Activated CD4-positive, alpha-beta memory T cell treated with anti-CD3 and anti-CD28 coated beads for 36 hours (primary cell): ENCODE measurements around the gene ZNF786. TPM values are rescaled to one million over a fixed set of nuclear protein-coding genes. Genes with fewer than 3 reads are reported as not detected.

ENCODE experiments used
- CTCF ChIA-PET: fragments of 350-600 bp; sonication (Branson Sonifier 250); formaldehyde crosslinking; loops from one replicate; lab custom pipeline; 2021; ENCODE audit warnings: antibody characterized with exemption, inconsistent platforms; lab: Charles Lee
- POLR2A ChIA-PET: fragments of 350-600 bp; sonication (Branson Sonifier 250); formaldehyde crosslinking; loops from one replicate; lab custom pipeline; 2021; ENCODE audit warnings: antibody characterized with exemption; lab: Charles Lee
- DNase-seq: peaks from one replicate; pipeline ENCODE4 v3.0.0-alpha.2; 2020
- H3K27ac Mint-ChIP-seq: one replicate; pipeline ENCODE4 v1.8.0; 2021; ENCODE audit warnings: mixed read lengths
- H3K27me3 Mint-ChIP-seq: one replicate; pipeline ENCODE4 v1.8.0; 2021; ENCODE audit warnings: mixed read lengths
- H3K36me3 Mint-ChIP-seq: one replicate; pipeline ENCODE4 v1.8.0; 2021; ENCODE audit warnings: mixed read lengths
- H3K4me1 Mint-ChIP-seq: one replicate; pipeline ENCODE4 v1.8.0; 2021; ENCODE audit warnings: low read depth, mixed read lengths
- H3K4me3 Mint-ChIP-seq: one replicate; pipeline ENCODE4 v1.8.0; 2021; ENCODE audit warnings: mild to moderate bottlenecking, mixed read lengths
- H3K9me3 Mint-ChIP-seq: one replicate; pipeline ENCODE4 v1.8.0; 2021; ENCODE audit warnings: mixed read lengths
- intact Hi-C: fragments of 100-400 bp; cut with micrococcal nuclease; formaldehyde crosslinking; loops from one replicate; pipeline ENCODE4 v1.15.1; 2023
- total RNA-seq, 2 experiments: library from RNA; stranded (reverse); gene quantifications; one replicate each; pipeline ENCODE4 v1.2.3, GENCODE V29; 2021

The ZNF786 gene
- total RNA-seq, 2 experiments from 2014 or later = 4.5 to 6.1 TPM

DNA sequence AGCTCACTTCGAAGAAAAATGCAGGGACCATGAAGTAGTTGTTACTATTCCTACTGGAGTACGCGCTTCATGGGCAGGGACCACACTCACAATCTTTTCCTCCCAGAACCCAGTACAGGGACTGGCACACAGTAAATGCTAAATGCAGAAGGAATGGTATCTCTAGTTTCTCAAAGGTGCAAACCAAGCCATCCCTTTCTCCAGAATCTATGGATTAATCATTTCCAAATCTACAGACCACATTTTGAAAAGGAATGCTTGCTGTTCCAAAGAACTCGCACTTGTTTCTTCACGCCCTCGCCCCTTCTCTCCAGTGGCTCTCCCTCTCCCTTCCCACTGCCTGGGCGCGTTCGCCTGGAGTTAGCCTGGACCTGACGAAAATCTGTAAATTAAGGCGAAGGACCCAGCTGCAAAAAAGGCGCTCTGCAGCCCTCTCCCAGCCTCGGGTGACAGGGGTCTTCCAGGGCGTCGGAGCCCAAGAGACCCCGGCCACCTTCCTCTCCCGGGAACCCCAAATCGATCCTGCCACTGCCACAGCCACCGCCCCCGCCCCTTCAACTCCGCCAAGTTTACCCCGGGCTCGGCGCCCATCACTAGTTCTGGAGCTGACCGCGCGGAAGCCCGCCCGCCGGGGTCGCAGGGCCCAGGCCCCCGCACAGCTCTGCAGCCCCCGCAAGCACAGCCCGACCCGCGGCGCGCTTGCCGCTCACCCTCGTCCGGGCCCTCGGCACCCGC, 62.7 kb downstream of the ZNF786 start:
- no peaks in the 10 kb centered on the region for H3K27me3 Mint-ChIP-seq
- ChIA-PET CTCF (interaction anchor here (0.5 to 6.5 kb wide), 5 partner anchors 23 to 119 kb away, joined by 3 to 51 read pairs (median 8); partner anchors contain the start of genes ZNF398 and ZNF425), POLR2A (interaction anchor here (0.6 to 3.3 kb wide), 4 partner anchors 37 to 143 kb away, joined by 4 to 19 read pairs (median 6); partner anchors contain the start of gene ZNF425)
- H3K36me3 Mint-ChIP-seq = peaks cover 18% of the 10 kb centered on the region
- DNase-seq = no peak
- peak overlapping the region; percentile 88 for H3K27ac Mint-ChIP-seq
- peaks cover 34% of the 10 kb centered on the region for H3K4me1 Mint-ChIP-seq
- no peaks in the 10 kb centered on the region for H3K9me3 Mint-ChIP-seq
- intact Hi-C loops = loop anchor here (1.0 to 10.0 kb wide), 13 partner anchors 22 to 577 kb away; partner anchors contain the start of genes EZH2, ZNF398, ZNF425 and ZNF786
- H3K4me3 Mint-ChIP-seq = peak overlapping the region; percentile 96

- H3K4me3 Mint-ChIP-seq = peak overlapping the region; percentile 96
- peaks cover 18% of the 10 kb centered on the region for H3K36me3 Mint-ChIP-seq
- H3K9me3 Mint-ChIP-seq = no peaks in the 10 kb centered on the region
- peaks cover 38% of the 10 kb centered on the region for H3K4me1 Mint-ChIP-seq
- DNase-seq = peak; percentile 20
- peak overlapping the region; percentile 88 for H3K27ac Mint-ChIP-seq
- intact Hi-C loops = loop anchor here (10.0 kb wide), 1 partner anchor 578 kb away; no protein-coding TSS in a partner anchor
- CTCF ChIA-PET = interaction anchor here (1.2 to 6.5 kb wide), 5 partner anchors 14 to 120 kb away, joined by 4 to 51 read pairs (median 8); partner anchors contain the start of genes ZNF398 and ZNF425
- POLR2A ChIA-PET = interaction anchor here (0.6 to 3.3 kb wide), 4 partner anchors 38 to 191 kb away, joined by 3 to 19 read pairs (median 5); partner anchors contain the start of gene ZNF425
- H3K27me3 Mint-ChIP-seq = no peaks in the 10 kb centered on the region
These were observed 63.5 kb downstream of the ZNF786 start for GRCh38 chr7:149027055-149027454.

DNA sequence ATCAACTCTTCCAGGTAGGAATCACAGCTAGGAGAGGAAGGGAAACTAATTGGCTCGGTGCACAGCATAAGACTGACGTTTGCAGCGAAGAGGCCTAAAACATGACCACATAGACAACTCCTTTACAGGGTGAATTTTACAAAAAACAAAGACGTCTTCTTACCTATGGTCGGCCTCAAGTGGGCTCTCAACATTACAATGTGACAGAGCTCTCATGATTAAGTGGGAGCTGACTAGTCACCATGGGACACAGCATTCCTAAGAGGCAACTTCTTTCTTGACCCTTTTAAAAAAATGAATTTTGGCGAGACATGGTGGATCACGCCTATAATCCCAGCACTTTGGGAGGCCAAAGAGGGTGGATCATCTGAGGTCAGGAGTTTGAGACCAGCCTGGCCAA, 66.9 kb downstream of the ZNF786 start:
- no peak overlapping the region for H3K27ac Mint-ChIP-seq
- no peaks in the 10 kb centered on the region for H3K9me3 Mint-ChIP-seq
- no peak for DNase-seq
- ChIA-PET CTCF (interaction anchor here (4.9 kb wide), 1 partner anchor 18 kb away, joined by 19 read pairs; no protein-coding TSS in a partner anchor), POLR2A (no interaction called here)
- intact Hi-C loops = loop anchor here (10.0 kb wide), 1 partner anchor 581 kb away; no protein-coding TSS in a partner anchor
- no peaks in the 10 kb centered on the region for H3K27me3 Mint-ChIP-seq
- H3K36me3 Mint-ChIP-seq = peaks cover 32% of the 10 kb centered on the region
- no peak overlapping the region for H3K4me3 Mint-ChIP-seq
- H3K4me1 Mint-ChIP-seq = peaks cover 34% of the 10 kb centered on the region

DNA sequence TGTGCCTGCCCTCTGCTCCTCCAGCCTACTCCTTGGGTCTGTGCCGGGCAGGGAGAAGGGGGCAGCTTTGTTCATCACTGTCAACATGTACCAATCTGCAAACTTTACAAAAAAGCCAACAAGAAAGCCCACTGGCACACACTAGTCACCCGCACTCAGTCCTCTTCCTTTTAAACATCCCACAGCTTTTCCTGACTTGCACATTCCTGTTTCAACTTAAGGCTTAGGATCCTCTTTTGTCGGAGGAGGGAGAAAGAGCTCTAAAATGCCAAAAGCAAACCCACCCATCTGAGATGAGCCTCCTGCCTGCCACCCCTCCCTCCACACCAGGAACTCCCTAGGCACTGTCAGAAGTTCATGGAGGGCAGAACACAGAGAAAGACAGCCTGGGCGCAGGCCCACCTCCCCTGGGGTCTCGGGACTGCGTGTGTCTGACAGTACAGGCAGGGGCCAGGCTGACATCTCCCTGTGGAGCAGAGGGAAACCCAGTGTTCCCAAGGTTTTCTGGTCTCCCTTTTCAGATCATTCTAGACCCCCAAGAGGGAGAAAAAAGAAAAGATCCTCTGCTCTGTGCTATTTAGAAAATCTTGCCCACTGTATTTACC, 67.7 kb downstream of the ZNF786 start:
- Mint-ChIP-seq H3K4me1 (peaks cover 34% of the 10 kb centered on the region), H3K36me3 (peaks cover 33% of the 10 kb centered on the region), H3K27ac (no peak overlapping the region), H3K27me3 (no peaks in the 10 kb centered on the region), H3K9me3 (no peaks in the 10 kb centered on the region), H3K4me3 (no peak overlapping the region)
- intact Hi-C loops = loop anchor here (10.0 kb wide), 1 partner anchor 582 kb away; no protein-coding TSS in a partner anchor
- CTCF ChIA-PET = interaction anchor here (0.7 to 4.9 kb wide), 3 partner anchors 16 to 125 kb away, joined by 3 to 19 read pairs (median 3); no protein-coding TSS in a partner anchor
- POLR2A ChIA-PET = no interaction called here
- DNase-seq = no peak

- no peaks in the 10 kb centered on the region for H3K9me3 Mint-ChIP-seq
- no peak overlapping the region for H3K4me3 Mint-ChIP-seq
- CTCF ChIA-PET = interaction anchor here (1.0 kb wide), 1 partner anchor 15 kb away, joined by 3 read pairs; no protein-coding TSS in a partner anchor
- peaks cover 27% of the 10 kb centered on the region for H3K4me1 Mint-ChIP-seq
- intact Hi-C loops = loop anchor here (10.0 kb wide), 1 partner anchor 583 kb away; no protein-coding TSS in a partner anchor
- no peak overlapping the region for H3K27ac Mint-ChIP-seq
- POLR2A ChIA-PET = no interaction called here
- DNase-seq = no peak
- H3K36me3 Mint-ChIP-seq = peaks cover 38% of the 10 kb centered on the region
- no peaks in the 10 kb centered on the region for H3K27me3 Mint-ChIP-seq
These were observed 68.8 kb downstream of the ZNF786 start for GRCh38 chr7:149021725-149022062.

DNA sequence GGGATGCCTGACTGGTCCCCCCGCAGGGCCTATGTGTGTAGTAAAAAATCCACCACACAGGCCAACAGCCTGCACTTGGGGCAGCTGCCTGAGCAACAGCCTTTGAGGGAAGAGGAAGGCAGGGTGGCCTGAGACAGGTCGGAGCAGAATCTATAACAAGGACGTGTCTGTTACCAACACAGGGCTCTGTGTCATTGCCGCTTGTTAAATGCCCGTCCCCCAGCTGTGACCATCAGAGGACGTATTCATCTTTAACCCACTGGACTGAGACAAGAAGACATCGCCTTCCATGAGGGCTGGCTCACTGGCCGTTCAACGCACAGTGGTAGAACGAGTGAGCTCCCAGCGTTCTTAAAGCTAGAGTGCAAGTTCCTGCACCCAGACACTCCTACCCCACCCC, 70.0 kb downstream of the ZNF786 start:
- CTCF ChIA-PET = interaction anchor here (1.5 kb wide), 1 partner anchor 15 kb away, joined by 3 read pairs; no protein-coding TSS in a partner anchor
- intact Hi-C loops = loop anchor here (10.0 kb wide), 1 partner anchor 584 kb away; no protein-coding TSS in a partner anchor
- Mint-ChIP-seq H3K27me3 (no peaks in the 10 kb centered on the region), H3K9me3 (no peaks in the 10 kb centered on the region), H3K4me1 (peaks cover 17% of the 10 kb centered on the region), H3K4me3 (no peak overlapping the region), H3K36me3 (peaks cover 39% of the 10 kb centered on the region), H3K27ac (no peak overlapping the region)
- DNase-seq = no peak
- POLR2A ChIA-PET = no interaction called here

Other genes with a start within 250 kb of the ZNF786 start
- 100 to 1,000 TPM; 102 to 103 TPM for gene EZH2, start 206.4 kb downstream of the ZNF786 start, total RNA-seq
- gene PDIA4, start 62.2 kb downstream of the ZNF786 start, total RNA-seq = 100 to 1,000 TPM; 108 to 112 TPM
- under 1 TPM; 0.74 to 0.75 TPM for gene ZNF425, start 35.6 kb upstream of the ZNF786 start, total RNA-seq
- gene ZNF398, start 56.7 kb upstream of the ZNF786 start, total RNA-seq = 1 to 10 TPM; 8.4 to 9.4 TPM
- 10 to 100 TPM; 61.7 to 61.9 TPM for gene ZNF282, start 104.8 kb upstream of the ZNF786 start, total RNA-seq
- 10 to 100 TPM; 21.5 to 21.9 TPM for gene ZNF212, start 148.9 kb upstream of the ZNF786 start, total RNA-seq
- 10 to 100 TPM; 15.5 to 17.1 TPM for gene ZNF783, start 171.5 kb upstream of the ZNF786 start, total RNA-seq